HepG2 (cell line): Measurements from ENCODE around the gene RHBDF2. TPM values are rescaled to one million over a fixed set of nuclear protein-coding genes. Genes with fewer than 3 reads are reported as not detected.

Experiments used
- ATAC-seq: fragments of 200-7000 bp; cut with Tn5 transposase; 3 replicates; pipeline ENCODE4 v1.9.1; 2020; ENCODE audit warnings: mild to moderate bottlenecking, moderate library complexity
- BruUV-seq: library from RNA; stranded (reverse); fragments of 400-500 nt; replicated peaks from 2 replicates; lab custom pipeline; 2021; lab: Mats Ljungman, UMichigan
- CTCF ChIA-PET: fragments of 300-600 bp; formaldehyde crosslinking; extraction: SDS; loops from one replicate; lab custom pipeline; 2021; ENCODE audit warnings: low total read pairs, inconsistent platforms, low intra/inter-chr PET ratio; lab: Yijun Ruan, JAX
- POLR2A ChIA-PET: fragments of 350-600 bp; sonication (Branson Sonifier 250); formaldehyde crosslinking; loops from one replicate; lab custom pipeline; 2020; ENCODE audit warnings: antibody characterized with exemption, inconsistent platforms; lab: Yijun Ruan, JAX
- DNase-seq: peaks from one replicate; pipeline ENCODE4 v3.0.0-alpha.2; 2015; ENCODE audit warnings: low spot score
- FAIRE-seq: peaks from 3 replicates; lab custom pipeline; 2011; peaks lifted over from hg19 to GRCh38; lab: Jason Lieb, UNC
- H2AFZ ChIP-seq: one replicate; pipeline ENCODE4 v1.6.1; 2011; ENCODE audit warnings: low read length, inconsistent platforms
- H3K27ac ChIP-seq: fragments of 300-600 bp; 3 replicates; pipeline ENCODE4 v1.8.0; 2011; ENCODE audit warnings: mixed run types, mild to moderate bottlenecking, mixed read lengths, low read length, inconsistent platforms; ENCODE audit not compliant: insufficient read depth; ENCODE audit errors: extremely low read length
- H3K27me3 ChIP-seq, 2 experiments: fragments of 200-600 bp in 1 of 2; 2 replicates in 1 of 2; 3 replicates in 1 of 2; pipeline versions ENCODE4 v1.6.0 to v1.8.0; 2011; ENCODE audit warnings: low read length in 2 of 2, mild to moderate bottlenecking in 2 of 2, moderate library complexity in 2 of 2, inconsistent platforms in 1 of 2; ENCODE audit not compliant: insufficient read depth in 2 of 2, control insufficient read depth in 1 of 2
- H3K36me3 ChIP-seq, 2 experiments: fragments of 200-600 bp in 1 of 2; replicated peaks in 1 of 2; 2 replicates in 1 of 2; 3 replicates in 1 of 2; pipeline versions ENCODE4 v1.5.1 to v1.8.0; 2011; ENCODE audit warnings: low read length in 2 of 2, inconsistent platforms in 1 of 2; ENCODE audit not compliant: insufficient read depth in 2 of 2, control insufficient read depth in 1 of 2
- H3K4me1 ChIP-seq: 2 replicates; pipeline ENCODE4 v1.5.1; 2012; ENCODE audit warnings: low read length, inconsistent platforms; ENCODE audit not compliant: insufficient read depth
- H3K4me2 ChIP-seq: 2 replicates; pipeline ENCODE4 v1.6.0; 2011; ENCODE audit warnings: low read depth, low read length, inconsistent platforms
- H3K4me3 ChIP-seq, 3 experiments: fragments of 200-600 bp in 1 of 3; sonication (generic), shearing (Covaris generic) in 1 of 3; replicated peaks in 1 of 3; 2 replicates each; pipeline ENCODE4 v1.5.1; 2011 to 2016; ENCODE audit warnings: low read length in 3 of 3, inconsistent platforms in 2 of 3, low read depth in 2 of 3, mild to moderate bottlenecking in 2 of 3, control low read depth in 1 of 3, mixed read lengths in 1 of 3; ENCODE audit not compliant: insufficient read depth in 1 of 3
- H3K79me2 ChIP-seq: one replicate; pipeline ENCODE4 v1.6.1; 2011; ENCODE audit warnings: low read length, inconsistent platforms; ENCODE audit not compliant: insufficient read depth
- H3K9ac ChIP-seq: 2 replicates; pipeline ENCODE4 v1.6.0; 2011; ENCODE audit warnings: mild to moderate bottlenecking, low read depth, low read length, inconsistent platforms; ENCODE audit not compliant: insufficient read depth
- H3K9me3 ChIP-seq: 2 replicates; pipeline ENCODE4 v1.5.1; 2012; ENCODE audit warnings: mild to moderate bottlenecking, low read length
- H4K20me1 ChIP-seq: 2 replicates; pipeline ENCODE4 v1.6.0; 2011; ENCODE audit warnings: inconsistent platforms, mild to moderate bottlenecking, low read length, moderate library complexity; ENCODE audit not compliant: insufficient read depth
- EP300 ChIP-seq, 3 experiments: sonication (generic) in 1 of 3; formaldehyde crosslinking in 1 of 3; IDR thresholded peaks; 2 replicates each; pipeline versions ENCODE4 v1.5.1 to v1.6.1; 2011 to 2020; ENCODE audit warnings: low read depth in 2 of 3, low read length in 2 of 3, borderline replicate concordance in 1 of 3, improper control_type of control experiment in 1 of 3, mild to moderate bottlenecking in 1 of 3, missing genetic modification reagents in 1 of 3, moderate library complexity in 1 of 3
- GABPA ChIP-seq, 2 experiments: IDR thresholded peaks; 2 replicates each; pipeline ENCODE4 v1.6.1; 2011 to 2016; ENCODE audit warnings: low read depth in 2 of 2, low read length in 1 of 2, missing biosample characterization in 1 of 2, missing genetic modification characterization in 1 of 2
- HNRNPLL ChIP-seq: fragments of 200-400 bp; formaldehyde crosslinking; IDR thresholded peaks from 2 replicates; pipeline ENCODE4 v1.6.1; 2017; ENCODE audit warnings: mild to moderate bottlenecking, low read depth, low read length; ENCODE audit not compliant: poor library complexity, severe bottlenecking
- MAF1 ChIP-seq: sonication (generic); formaldehyde crosslinking; IDR thresholded peaks from 2 replicates; pipeline ENCODE4 v1.5.0; 2020; ENCODE audit warnings: missing genetic modification reagents, borderline replicate concordance
- NFIC ChIP-seq: IDR thresholded peaks from 2 replicates; pipeline ENCODE4 v1.6.1; 2012; ENCODE audit warnings: mild to moderate bottlenecking, low read length, inconsistent platforms
- PREB ChIP-seq: sonication (generic); formaldehyde crosslinking; IDR thresholded peaks from 2 replicates; pipeline ENCODE4 v1.4.0; 2020; ENCODE audit warnings: missing genetic modification reagents
- ZXDC ChIP-seq: sonication (generic); formaldehyde crosslinking; IDR thresholded peaks from 2 replicates; pipeline ENCODE4 v1.5.0; 2020; ENCODE audit warnings: mild to moderate bottlenecking, missing genetic modification reagents
- WGBS: methylation state at CpG from one replicate; pipeline ENCODE4 v1.1.6; 2017; ENCODE audit warnings: low lambda C conversion rate; 5-methylcytosine and 5-hydroxymethylcytosine counted together
- in situ Hi-C: cut with HindIII; loops from 2 replicates; pipeline ENCODE4 v1.10.0; 2017; ENCODE audit warnings: low pct_unique_long_range_greater_than_20kb; ENCODE audit not compliant: extremely low pct_ligation_motif_present
- intact Hi-C: fragments of 100-400 bp; cut with micrococcal nuclease; formaldehyde crosslinking; loops from one replicate; pipeline ENCODE4 v1.10.0; 2022; ENCODE audit not compliant: unreplicated experiment
- polyA plus RNA-seq, 8 experiments: library from polyadenylated mRNA; depleted of rRNA in 3 of 8; stranded (reverse) in 7 of 8; unstranded in 1 of 8; fragments of >200 nt; fragmentation: Illumina TruSeq in 4 of 8; extraction: Trizol in 4 of 8; gene quantifications; 2 replicates each; pipeline versions ENCODE4 v1.2.1 to v1.2.3, GENCODE V29; 2011 to 2016; ENCODE audit warnings: low read depth in 4 of 8, missing spikeins in 1 of 8, mixed read lengths in 1 of 8; ENCODE audit not compliant: insufficient read depth in 1 of 8
- total RNA-seq, 5 experiments: library from RNA; depleted of rRNA; stranded (reverse); fragments of >200 nt; fragmentation: Illumina TruSeq; extraction: Trizol; gene quantifications; 2 replicates each; pipeline ENCODE4 v1.2.3, GENCODE V29; 2016; ENCODE audit warnings: low read depth in 1 of 5
- TF ChIP-seq, protein P1 (sequence below): IDR thresholded peaks from 2 replicates; pipeline ENCODE4 v1.6.1; 2016; ENCODE audit warnings: missing compliant biosample characterization, missing genetic modification reagents, borderline replicate concordance
- TF ChIP-seq, protein P2 (sequence below): IDR thresholded peaks from 2 replicates; pipeline ENCODE4 v1.6.1; 2016; ENCODE audit warnings: low read depth, missing genetic modification reagents, missing compliant biosample characterization

RHBDF2 gene
- total and polyA plus RNA-seq, 2 of the 13 experiments (the other 11 are each of a cell fraction or from before 2014, with no cell fraction given), result 7.8 to 24.2 TPM

DNA sequence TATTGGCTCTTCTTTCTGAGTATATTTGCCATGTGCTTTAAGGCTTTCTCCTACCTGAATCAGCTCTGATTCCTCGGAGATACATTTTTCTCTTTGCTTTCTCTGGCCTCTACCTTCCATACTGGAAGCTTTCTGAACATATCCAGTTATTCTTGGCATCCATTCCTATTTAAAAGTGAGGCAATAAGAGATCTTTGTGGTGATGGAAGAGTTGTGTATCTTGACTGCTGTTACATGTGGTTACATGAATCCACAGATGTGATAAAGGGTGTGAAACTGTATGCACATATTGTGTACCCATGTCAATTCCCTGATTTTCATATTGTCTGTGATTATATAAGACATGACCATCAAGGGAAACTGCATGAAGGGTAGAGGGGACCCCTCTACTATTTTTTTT lies 72.7 kb downstream of the RHBDF2 start:
- POLR2A ChIA-PET, result interaction anchor here (1.2 kb wide), 1 partner anchor 74 kb away, joined by 3 read pairs; no protein-coding TSS in a partner anchor

More for the DNA sequence above, 72.7 kb downstream of the RHBDF2 start:
- CTCF ChIA-PET, result no interaction called here
- H3K27me3 ChIP-seq, result no peaks in the 10 kb centered on the region
- H3K9ac ChIP-seq, result no peak overlapping the region
- in situ Hi-C loops (no loop called here), intact Hi-C loops (no loop called here)
- no peak overlapping the region for H3K27ac ChIP-seq
- no TSS peak for BruUV-seq
- no peak overlapping the region for H3K4me3 ChIP-seq
- H3K36me3 ChIP-seq, result peaks cover 3 to 5% of the 10 kb centered on the region in 2 experiments; a peak in 3 of 5 replicates
- DNase-seq, result no peak
- peaks cover 25% of the 10 kb centered on the region for H4K20me1 ChIP-seq
- 98% methylated on average over 1 of the region's 1 CpG for WGBS
- no peaks in the 10 kb centered on the region for H3K9me3 ChIP-seq
- H3K4me2 ChIP-seq, result no peak overlapping the region
- no peak for FAIRE-seq
- TF ChIP-seq, protein P1, sequence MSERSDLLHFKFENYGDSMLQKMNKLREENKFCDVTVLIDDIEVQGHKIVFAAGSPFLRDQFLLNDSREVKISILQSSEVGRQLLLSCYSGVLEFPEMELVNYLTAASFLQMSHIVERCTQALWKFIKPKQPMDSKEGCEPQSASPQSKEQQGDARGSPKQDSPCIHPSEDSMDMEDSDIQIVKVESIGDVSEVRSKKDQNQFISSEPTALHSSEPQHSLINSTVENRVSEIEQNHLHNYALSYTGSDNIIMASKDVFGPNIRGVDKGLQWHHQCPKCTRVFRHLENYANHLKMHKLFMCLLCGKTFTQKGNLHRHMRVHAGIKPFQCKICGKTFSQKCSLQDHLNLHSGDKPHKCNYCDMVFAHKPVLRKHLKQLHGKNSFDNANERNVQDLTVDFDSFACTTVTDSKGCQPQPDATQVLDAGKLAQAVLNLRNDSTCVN (CRISPR knock-in tag), result no peak
- TF ChIP-seq MAF1 (CRISPR knock-in tag) (no peak), PREB (CRISPR knock-in tag) (no peak), ZXDC (CRISPR knock-in tag) (no peak), GABPA (IDR thresholded peaks at IDR 0.05; ENCODE audit: low read depth, low read length) (no peak), GABPA (CRISPR knock-in tag; IDR thresholded peaks at IDR 0.05; ENCODE audit: low read depth) (no peak), HNRNPLL (no peak), NFIC (no peak), EP300 (IDR thresholded peaks at IDR 0.05; ENCODE audit: low read depth in 2 of 2, low read length in 2 of 2) (no peak), EP300 (CRISPR knock-in tag; IDR thresholded peaks at IDR 0.05; ENCODE audit: borderline replicate concordance) (no peak)
- TF ChIP-seq, protein P2, sequence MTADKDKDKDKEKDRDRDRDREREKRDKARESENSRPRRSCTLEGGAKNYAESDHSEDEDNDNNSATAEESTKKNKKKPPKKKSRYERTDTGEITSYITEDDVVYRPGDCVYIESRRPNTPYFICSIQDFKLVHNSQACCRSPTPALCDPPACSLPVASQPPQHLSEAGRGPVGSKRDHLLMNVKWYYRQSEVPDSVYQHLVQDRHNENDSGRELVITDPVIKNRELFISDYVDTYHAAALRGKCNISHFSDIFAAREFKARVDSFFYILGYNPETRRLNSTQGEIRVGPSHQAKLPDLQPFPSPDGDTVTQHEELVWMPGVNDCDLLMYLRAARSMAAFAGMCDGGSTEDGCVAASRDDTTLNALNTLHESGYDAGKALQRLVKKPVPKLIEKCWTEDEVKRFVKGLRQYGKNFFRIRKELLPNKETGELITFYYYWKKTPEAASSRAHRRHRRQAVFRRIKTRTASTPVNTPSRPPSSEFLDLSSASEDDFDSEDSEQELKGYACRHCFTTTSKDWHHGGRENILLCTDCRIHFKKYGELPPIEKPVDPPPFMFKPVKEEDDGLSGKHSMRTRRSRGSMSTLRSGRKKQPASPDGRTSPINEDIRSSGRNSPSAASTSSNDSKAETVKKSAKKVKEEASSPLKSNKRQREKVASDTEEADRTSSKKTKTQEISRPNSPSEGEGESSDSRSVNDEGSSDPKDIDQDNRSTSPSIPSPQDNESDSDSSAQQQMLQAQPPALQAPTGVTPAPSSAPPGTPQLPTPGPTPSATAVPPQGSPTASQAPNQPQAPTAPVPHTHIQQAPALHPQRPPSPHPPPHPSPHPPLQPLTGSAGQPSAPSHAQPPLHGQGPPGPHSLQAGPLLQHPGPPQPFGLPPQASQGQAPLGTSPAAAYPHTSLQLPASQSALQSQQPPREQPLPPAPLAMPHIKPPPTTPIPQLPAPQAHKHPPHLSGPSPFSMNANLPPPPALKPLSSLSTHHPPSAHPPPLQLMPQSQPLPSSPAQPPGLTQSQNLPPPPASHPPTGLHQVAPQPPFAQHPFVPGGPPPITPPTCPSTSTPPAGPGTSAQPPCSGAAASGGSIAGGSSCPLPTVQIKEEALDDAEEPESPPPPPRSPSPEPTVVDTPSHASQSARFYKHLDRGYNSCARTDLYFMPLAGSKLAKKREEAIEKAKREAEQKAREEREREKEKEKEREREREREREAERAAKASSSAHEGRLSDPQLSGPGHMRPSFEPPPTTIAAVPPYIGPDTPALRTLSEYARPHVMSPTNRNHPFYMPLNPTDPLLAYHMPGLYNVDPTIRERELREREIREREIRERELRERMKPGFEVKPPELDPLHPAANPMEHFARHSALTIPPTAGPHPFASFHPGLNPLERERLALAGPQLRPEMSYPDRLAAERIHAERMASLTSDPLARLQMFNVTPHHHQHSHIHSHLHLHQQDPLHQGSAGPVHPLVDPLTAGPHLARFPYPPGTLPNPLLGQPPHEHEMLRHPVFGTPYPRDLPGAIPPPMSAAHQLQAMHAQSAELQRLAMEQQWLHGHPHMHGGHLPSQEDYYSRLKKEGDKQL, result no peak
- TF ChIP-seq, all 625 proteins: peak for 0
- peaks cover 12% of the 10 kb centered on the region; the same call in 1 of the 2 replicates for H3K4me1 ChIP-seq
- no peak for ATAC-seq
- H2AFZ ChIP-seq, result no peak overlapping the region
- peaks cover 74% of the 10 kb centered on the region for H3K79me2 ChIP-seq
